K562 (cell line): ENCODE data around the gene RAB26. TPM values are rescaled to one million over a fixed set of nuclear protein-coding genes. Genes with fewer than 3 reads are reported as not detected.

ENCODE experiments used
- ATAC-seq: fragments of 200-7000 bp; cut with Tn5 transposase; 3 replicates; pipeline ENCODE4 v1.9.1; 2020; ENCODE audit warnings: moderate library complexity
- BruUV-seq: library from RNA; stranded (reverse); fragments of 400-500 nt; replicated peaks from 2 replicates; lab custom pipeline; 2021; lab: Mats Ljungman, UMichigan
- CTCF ChIA-PET: fragments of 300-600 bp; formaldehyde crosslinking; extraction: SDS; loops from one replicate; lab custom pipeline; 2021; ENCODE audit warnings: low intra/inter-chr PET ratio; lab: Yijun Ruan, JAX
- POLR2A ChIA-PET: fragments of 300-600, 350-650 bp; sonication (Branson Sonifier 250); formaldehyde crosslinking; extraction: SDS; loops from one replicate; lab custom pipeline; 2021; ENCODE audit warnings: antibody characterized with exemption, inconsistent platforms; lab: Yijun Ruan, JAX
- DNase-seq, 4 experiments: peaks; one replicate each; pipeline versions ENCODE4 v3.0.0 to v3.0.0-alpha.2; 2011 to 2018; ENCODE audit warnings: low spot score in 3 of 4, mixed read lengths in 3 of 4; ENCODE audit errors: extremely low read depth in 1 of 4
- FAIRE-seq: peaks from 2 replicates; lab custom pipeline; 2011; peaks lifted over from hg19 to GRCh38; lab: Jason Lieb, UNC
- H2AFZ ChIP-seq: 2 replicates; pipeline ENCODE4 v1.6.0; 2011; ENCODE audit warnings: low read depth, low read length, control low read depth, inconsistent platforms
- H3K27ac ChIP-seq: fragments of 200-600 bp; 3 replicates; pipeline ENCODE4 v1.8.0; 2011; ENCODE audit warnings: low read depth, mild to moderate bottlenecking, control low read depth, inconsistent platforms, low read length, moderate library complexity, mixed read lengths; ENCODE audit errors: extremely low read depth
- H3K27me3 ChIP-seq, 2 experiments: fragments of 300-600 bp in 1 of 2; 2 replicates in 1 of 2; 3 replicates in 1 of 2; pipeline versions ENCODE4 v1.6.0 to v1.8.0; 2011; ENCODE audit warnings: inconsistent platforms in 2 of 2, low read length in 2 of 2, mild to moderate bottlenecking in 1 of 2, mixed read lengths in 1 of 2, moderate library complexity in 1 of 2; ENCODE audit not compliant: control insufficient read depth in 2 of 2, insufficient read depth in 2 of 2
- H3K36me3 ChIP-seq: fragments of 300-600 bp; 3 replicates; pipeline ENCODE4 v1.8.0; 2011; ENCODE audit warnings: mild to moderate bottlenecking, low read length, inconsistent platforms; ENCODE audit not compliant: control insufficient read depth, insufficient read depth
- H3K4me1 ChIP-seq, 2 experiments: fragments of 200-600 bp in 1 of 2; replicated peaks in 1 of 2; 2 replicates in 1 of 2; 3 replicates in 1 of 2; pipeline versions ENCODE4 v1.5.1 to v1.8.0; 2011; ENCODE audit warnings: inconsistent platforms in 2 of 2, low read length in 2 of 2, mild to moderate bottlenecking in 1 of 2, mixed read lengths in 1 of 2, moderate library complexity in 1 of 2; ENCODE audit not compliant: control insufficient read depth in 2 of 2, insufficient read depth in 2 of 2
- H3K4me2 ChIP-seq: 2 replicates; pipeline ENCODE4 v1.6.1; 2011; ENCODE audit warnings: low read length, control low read depth, inconsistent platforms, mixed read lengths; ENCODE audit not compliant: insufficient read depth
- H3K4me3 ChIP-seq: fragments of 200-600 bp; sonication (generic), shearing (Covaris generic); 2 replicates; pipeline ENCODE4 v1.5.1; 2016; ENCODE audit warnings: control low read depth, inconsistent platforms
- H3K79me2 ChIP-seq: fragments of 200-600 bp; 3 replicates; pipeline ENCODE4 v1.8.0; 2011; ENCODE audit warnings: low read length, inconsistent platforms; ENCODE audit not compliant: control insufficient read depth, insufficient read depth
- H3K9ac ChIP-seq, 2 experiments: 2 replicates each; pipeline versions ENCODE4 v1.6.0 to v1.6.1; 2011; ENCODE audit warnings: low read depth in 2 of 2, low read length in 2 of 2, control low read depth in 1 of 2, inconsistent platforms in 1 of 2, mild to moderate bottlenecking in 1 of 2, mixed read lengths in 1 of 2; ENCODE audit not compliant: insufficient read depth in 1 of 2
- H3K9me1 ChIP-seq: one replicate; pipeline ENCODE4 v1.6.0; 2011; ENCODE audit warnings: inconsistent platforms, mild to moderate bottlenecking, low read length, moderate library complexity; ENCODE audit not compliant: control insufficient read depth, insufficient read depth
- H3K9me3 ChIP-seq: replicated peaks from 2 replicates; pipeline ENCODE4 v1.5.1; 2011; ENCODE audit warnings: low read depth, low read length, inconsistent platforms; ENCODE audit not compliant: control insufficient read depth, insufficient read depth
- H4K20me1 ChIP-seq: replicated peaks from 2 replicates; pipeline ENCODE4 v1.6.1; 2011; ENCODE audit warnings: low read length, inconsistent platforms, mixed read lengths; ENCODE audit not compliant: control insufficient read depth, insufficient read depth
- HDAC6 ChIP-seq: IDR thresholded peaks from 2 replicates; pipeline ENCODE4 v1.6.1; 2012; ENCODE audit warnings: low read depth, mild to moderate bottlenecking, control low read depth, inconsistent platforms, low read length, moderate library complexity
- MCM7 ChIP-seq, 2 experiments: fragments of 450-650 bp; IDR thresholded peaks; 2 replicates each; pipeline ENCODE4 v1.6.1; 2016 to 2018
- MYBL2 ChIP-seq, 2 experiments: fragments of 450-650 bp in 1 of 2; sonication (generic) in 1 of 2; formaldehyde crosslinking in 1 of 2; IDR thresholded peaks; 2 replicates each; pipeline versions ENCODE4 v1.6.1 to v1.8.1; 2017 to 2022; ENCODE audit warnings: borderline replicate concordance in 1 of 2, inconsistent platforms in 1 of 2, low read depth in 1 of 2, mild to moderate bottlenecking in 1 of 2, missing genetic modification reagents in 1 of 2, moderate library complexity in 1 of 2
- POLR3G ChIP-seq: IDR thresholded peaks from 2 replicates; pipeline ENCODE4 v1.6.1; 2011; ENCODE audit not compliant: insufficient read length, insufficient replicate concordance; ENCODE audit errors: extremely low read depth
- PURB ChIP-seq: sonication (generic); formaldehyde crosslinking; IDR thresholded peaks from 2 replicates; pipeline ENCODE4 v1.9.0; 2021; ENCODE audit warnings: low read depth, mild to moderate bottlenecking, missing genetic modification reagents
- PYGO2 ChIP-seq: fragments of 450-650 bp; IDR thresholded peaks from 2 replicates; pipeline ENCODE4 v1.6.1; 2016; ENCODE audit warnings: mild to moderate bottlenecking, missing genetic modification characterization, moderate library complexity, missing compliant biosample characterization
- RBFOX2 ChIP-seq: fragments of 200-400 bp; formaldehyde crosslinking; IDR thresholded peaks from 2 replicates; pipeline ENCODE4 v1.6.1; 2017; ENCODE audit warnings: low read depth, mild to moderate bottlenecking, low read length, moderate library complexity
- SIX5 ChIP-seq, 2 experiments: IDR thresholded peaks; 2 replicates each; pipeline ENCODE4 v1.6.1; 2011; ENCODE audit warnings: low read length in 2 of 2, borderline replicate concordance in 1 of 2, low read depth in 1 of 2, mild to moderate bottlenecking in 1 of 2, moderate library complexity in 1 of 2; ENCODE audit not compliant: insufficient read depth in 1 of 2
- SREBF1 ChIP-seq: fragments of 150-350 bp; IDR thresholded peaks from 2 replicates; pipeline ENCODE4 v1.6.1; 2014; ENCODE audit warnings: antibody characterized with exemption, low read depth, low read length, borderline replicate concordance
- ZFP1 ChIP-seq: fragments of 450-650 bp; formaldehyde crosslinking; IDR thresholded peaks from 2 replicates; pipeline ENCODE4 v1.4.0; 2020; ENCODE audit warnings: mild to moderate bottlenecking, mixed read lengths
- ZNF12 ChIP-seq: sonication (generic); formaldehyde crosslinking; IDR thresholded peaks from 2 replicates; pipeline ENCODE4 v1.4.0; 2020; ENCODE audit warnings: mild to moderate bottlenecking, missing genetic modification reagents
- ZNF668 ChIP-seq: fragments of 250-450 bp; sonication (Bioruptor Pico); IDR thresholded peaks from 2 replicates; pipeline ENCODE4 v1.8.0; 2022; ENCODE audit warnings: mild to moderate bottlenecking, inconsistent platforms
- ZSCAN32 ChIP-seq: fragments of 450-650 bp; formaldehyde crosslinking; IDR thresholded peaks from 2 replicates; pipeline ENCODE4 v1.4.0; 2020; ENCODE audit warnings: mild to moderate bottlenecking, moderate library complexity
- WGBS: fragments of 100-300 bp; shearing (Covaris generic); methylation state at CpG from one replicate; pipeline ENCODE4 v1.1.6; 2016; ENCODE audit warnings: low coverage, mixed read lengths; ENCODE audit not compliant: insufficient coverage; ENCODE audit errors: missing lambda C conversion rate; 5-methylcytosine and 5-hydroxymethylcytosine counted together
- in situ Hi-C: fragments of 300-500 bp; cut with MboI; formaldehyde crosslinking; loops from 4 replicates; pipeline ENCODE4 v1.15.0; 2018; ENCODE audit warnings: inconsistent platforms, mixed read lengths
- intact Hi-C: fragments of 100-400 bp; cut with micrococcal nuclease; formaldehyde crosslinking; loops from 2 replicates; pipeline ENCODE4 v1.14.2; 2022
- polyA plus RNA-seq, 8 experiments: library from polyadenylated mRNA; depleted of rRNA in 4 of 8; stranded (reverse) in 5 of 8; unstranded in 3 of 8; fragments of >200 nt; fragmentation: Nextera tagmentation in 2 of 8; fragmentation: Illumina TruSeq in 1 of 8; extraction: Ambion mirVana in 2 of 8; extraction: Trizol in 1 of 8; gene quantifications; 2 replicates each; pipeline versions ENCODE4 v1.2.1 to v1.2.3, GENCODE V29; 2011 to 2014; ENCODE audit warnings: inconsistent platforms in 1 of 8, missing spikeins in 1 of 8
- total RNA-seq, 7 experiments: library from RNA; depleted of rRNA in 6 of 7; stranded (reverse); fragments of >200 nt in 6 of 7; fragmentation: Illumina TruSeq in 2 of 7; extraction: Trizol in 2 of 7; gene quantifications; 2 replicates each; pipeline versions ENCODE4 v1.2.1 to v1.2.3, GENCODE V29; 2011 to 2021; ENCODE audit warnings: low replicate concordance in 1 of 7

The RAB26 gene
- total and polyA plus RNA-seq, 9 of the 15 experiments (the other 6 are each of a cell fraction or from before 2014, with no cell fraction given): 0.25 to 6.1 (median 2.1) TPM

DNA sequence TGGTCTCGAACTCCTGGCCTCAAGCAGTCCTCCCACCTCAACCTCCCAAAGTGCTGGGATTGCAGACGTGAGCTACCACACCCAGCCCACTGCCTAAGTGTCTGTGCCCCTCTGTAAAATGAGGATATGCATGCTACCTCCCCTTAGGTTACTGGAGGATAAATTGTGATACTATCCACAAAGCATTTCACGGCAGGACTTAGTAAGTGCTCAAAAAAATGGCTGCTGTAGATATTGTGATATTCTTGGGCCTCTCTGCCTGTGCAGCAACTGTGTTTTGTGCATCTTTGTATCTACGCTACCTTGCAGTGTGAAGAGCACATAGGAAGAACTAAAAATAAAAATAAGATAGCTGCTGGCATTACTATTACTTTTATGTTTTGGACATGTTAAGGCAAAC lies 49.9 kb downstream of the RAB26 start:
- Histone ChIP-seq H3K9ac (no peak overlapping the region), H3K9me3 (no peaks in the 10 kb centered on the region), H3K9me1 (no peaks in the 10 kb centered on the region), H3K4me1 (peaks cover 3 to 51% of the 10 kb centered on the region in 2 experiments; a peak in 4 of 5 replicates), H3K27me3 (peaks cover 0 to 5% of the 10 kb centered on the region in 2 experiments; a peak in 2 of 5 replicates), H3K4me2 (no peak overlapping the region), H2AFZ (no peak overlapping the region), H3K79me2 (no peaks in the 10 kb centered on the region), H3K36me3 (no peaks in the 10 kb centered on the region), H3K4me3 (no peak overlapping the region), H3K27ac (no peak overlapping the region), H4K20me1 (0 out of 2 replicates have a peak, but pooled peaks cover 3% of the 10 kb centered on the region)
- DNase-seq (no peak), FAIRE-seq (no peak), ATAC-seq (no peak)
- TF ChIP-seq ZSCAN32 (CRISPR knock-in tag) (no peak), ZFP1 (no peak), PYGO2 (tag) (no peak), SREBF1 (no peak), PURB (CRISPR knock-in tag) (no peak), SIX5 (IDR thresholded peaks at IDR 0.05; ENCODE audit: borderline replicate concordance in 1 of 2, insufficient read depth in 1 of 2, low read depth in 1 of 2, low read length in 2 of 2) (no peak), ZNF668 (CRISPR knock-in tag) (no peak), ZNF12 (CRISPR knock-in tag) (no peak), MCM7 (IDR thresholded peaks at IDR 0.05) (no peak), MYBL2 (IDR thresholded peaks at IDR 0.05; ENCODE audit: low read depth) (no peak), MYBL2 (CRISPR knock-in tag; IDR thresholded peaks at IDR 0.05; ENCODE audit: borderline replicate concordance) (no peak), HDAC6 (no peak), POLR3G (no peak), RBFOX2 (no peak)
- ChIA-PET CTCF (no interaction called here), POLR2A (interaction anchor here (0.7 kb wide), 1 partner anchor 53 kb away, joined by 4 read pairs; the partner anchor contains the start of gene ECI1)
- WGBS: 34% methylated on average over 4 of the region's 4 CpGs
- in situ Hi-C loops: no loop called here
- BruUV-seq: no TSS peak
- intact Hi-C loops: loop anchor here (5.0 kb wide), 2 partner anchors 54 to 299 kb away; partner anchors contain the start of gene ECI1
